HG03097 (cell line): ENCODE results near the gene NUFIP1.
"Not testable (repeated sequence)": the region's sequence is repeated elsewhere in the genome, so short reads cannot be mapped to it uniquely, and the experiment has no call there.

Experiments
- ATAC-seq: cut with Tn5 transposase; IDR thresholded peaks from one replicate; pipeline ENCODE4 v1.9.1; 2021; ENCODE audit not compliant: unreplicated experiment, low FRiP score

Gene NUFIP1

DNA sequence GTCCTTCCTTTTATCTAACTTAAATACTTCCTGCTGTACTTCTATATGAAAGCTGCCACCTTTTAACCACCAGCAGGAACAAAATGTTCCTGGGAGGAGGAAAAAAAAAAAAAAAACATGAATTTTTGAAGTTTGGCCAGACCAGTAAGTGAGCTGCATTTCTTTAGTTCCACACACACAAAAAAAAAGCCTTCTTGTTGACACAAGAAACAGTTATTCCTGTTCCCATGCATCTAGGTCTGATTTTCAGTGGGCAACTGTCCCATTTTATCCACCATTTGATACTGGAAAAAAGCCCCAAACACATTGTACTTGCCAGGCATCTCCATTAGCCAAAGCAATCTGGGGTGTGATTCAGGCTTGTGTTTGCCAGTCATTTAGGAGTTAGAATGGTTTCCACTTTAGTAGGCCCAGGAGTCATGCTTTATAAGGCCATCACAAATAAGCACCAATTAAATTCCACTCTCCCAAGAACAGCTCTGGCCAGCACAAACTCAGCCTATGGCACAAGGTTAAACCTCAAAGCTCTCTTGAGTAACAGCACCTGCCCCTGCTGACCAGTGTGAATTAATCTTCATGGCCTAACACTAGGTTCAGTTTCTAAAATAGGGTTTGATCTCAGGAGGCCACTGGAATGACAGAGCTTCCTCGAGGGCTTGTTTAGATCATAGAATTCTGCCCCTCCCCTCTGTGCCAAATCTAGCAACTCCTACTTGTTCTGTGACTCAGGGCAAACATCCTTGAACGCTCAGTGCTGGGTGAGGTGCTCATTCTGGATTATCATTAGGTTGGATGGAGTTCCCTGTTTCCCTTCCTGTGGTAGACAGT lies 67.1 kb downstream of the NUFIP1 start:
- ATAC-seq = no peak

DNA sequence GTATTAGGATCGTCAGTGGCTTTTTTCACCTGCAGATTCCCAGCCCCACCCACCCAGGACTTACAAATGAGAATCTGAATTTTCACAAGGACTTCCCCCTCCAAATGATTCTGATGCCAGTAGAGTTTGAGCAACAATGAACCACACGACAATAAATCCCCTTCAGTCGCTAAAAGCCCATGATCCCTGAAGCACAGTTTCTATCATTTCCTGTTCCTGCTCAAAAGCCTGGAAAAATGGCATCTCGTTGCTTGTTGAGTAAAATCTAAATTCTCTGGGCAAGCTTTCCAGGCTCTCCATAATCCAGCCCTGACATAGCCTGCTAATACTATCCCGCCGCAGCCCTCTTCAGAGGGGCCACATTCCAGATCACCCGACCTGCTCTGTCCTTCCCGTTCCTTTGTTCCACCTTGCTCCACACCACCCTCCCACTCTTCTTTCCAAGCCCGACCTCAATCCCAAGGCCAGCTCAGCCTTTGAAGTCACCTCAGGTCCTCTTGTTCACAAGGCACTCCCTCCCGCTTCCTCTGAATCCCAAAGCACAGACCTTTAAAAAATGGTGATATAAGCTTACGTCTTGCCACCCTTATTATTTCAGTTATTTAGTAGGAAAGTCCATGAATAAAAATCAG lies 67.9 kb downstream of the NUFIP1 start:
- no peak for ATAC-seq

DNA sequence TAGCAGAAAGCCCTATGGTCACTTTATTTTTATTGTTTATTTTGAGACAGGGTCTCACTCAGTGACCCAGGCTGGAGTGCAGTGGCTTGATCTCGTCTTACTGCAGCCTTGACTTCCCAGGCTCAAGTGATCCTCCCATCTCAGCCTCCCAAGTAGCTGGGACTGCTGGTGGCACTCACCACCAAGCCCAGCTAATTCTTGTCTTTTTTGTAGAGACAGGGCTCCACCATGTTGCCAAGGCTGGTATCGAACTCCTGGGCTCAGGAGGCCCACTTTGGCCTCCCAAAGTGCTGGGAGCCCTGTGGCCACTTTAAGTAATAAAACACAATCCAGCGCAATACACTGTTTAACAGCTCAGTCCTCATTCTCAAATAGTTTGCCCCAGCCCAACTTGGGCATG lies 69.3 kb downstream of the NUFIP1 start:
- ATAC-seq = no peak

DNA sequence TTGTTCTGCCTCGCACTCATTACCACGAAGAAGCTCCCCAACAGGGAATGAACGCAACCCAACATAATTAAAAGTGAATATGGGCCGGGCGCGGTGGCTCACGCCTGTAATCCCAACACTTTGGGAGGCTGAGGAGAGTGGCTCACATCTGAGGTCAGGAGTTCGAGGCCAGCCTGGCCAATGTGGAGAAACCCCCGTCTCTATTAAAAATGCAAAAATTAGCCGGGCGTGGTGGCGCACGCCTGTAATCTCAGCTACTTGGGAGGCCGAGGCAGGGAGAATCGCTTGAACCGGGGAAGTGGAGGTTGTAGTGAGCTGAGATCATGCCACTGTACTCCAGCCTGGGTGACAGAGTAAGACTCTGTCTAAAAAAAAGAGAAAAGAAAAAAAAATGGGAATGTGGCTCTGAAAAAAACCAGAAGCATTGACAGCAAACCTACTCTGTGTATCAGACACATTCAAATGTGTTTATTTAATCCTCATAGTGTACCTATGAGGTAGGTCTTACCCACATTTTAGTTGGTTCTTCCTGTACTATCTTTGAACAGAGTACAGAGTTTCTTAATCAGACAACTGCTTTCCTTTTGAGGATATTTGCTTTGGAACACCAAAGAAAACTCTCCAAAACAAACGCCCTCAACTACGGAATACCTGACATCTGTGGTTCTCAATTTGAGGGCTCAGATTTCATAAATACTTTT lies 70.0 kb downstream of the NUFIP1 start:
- no peak for ATAC-seq

DNA sequence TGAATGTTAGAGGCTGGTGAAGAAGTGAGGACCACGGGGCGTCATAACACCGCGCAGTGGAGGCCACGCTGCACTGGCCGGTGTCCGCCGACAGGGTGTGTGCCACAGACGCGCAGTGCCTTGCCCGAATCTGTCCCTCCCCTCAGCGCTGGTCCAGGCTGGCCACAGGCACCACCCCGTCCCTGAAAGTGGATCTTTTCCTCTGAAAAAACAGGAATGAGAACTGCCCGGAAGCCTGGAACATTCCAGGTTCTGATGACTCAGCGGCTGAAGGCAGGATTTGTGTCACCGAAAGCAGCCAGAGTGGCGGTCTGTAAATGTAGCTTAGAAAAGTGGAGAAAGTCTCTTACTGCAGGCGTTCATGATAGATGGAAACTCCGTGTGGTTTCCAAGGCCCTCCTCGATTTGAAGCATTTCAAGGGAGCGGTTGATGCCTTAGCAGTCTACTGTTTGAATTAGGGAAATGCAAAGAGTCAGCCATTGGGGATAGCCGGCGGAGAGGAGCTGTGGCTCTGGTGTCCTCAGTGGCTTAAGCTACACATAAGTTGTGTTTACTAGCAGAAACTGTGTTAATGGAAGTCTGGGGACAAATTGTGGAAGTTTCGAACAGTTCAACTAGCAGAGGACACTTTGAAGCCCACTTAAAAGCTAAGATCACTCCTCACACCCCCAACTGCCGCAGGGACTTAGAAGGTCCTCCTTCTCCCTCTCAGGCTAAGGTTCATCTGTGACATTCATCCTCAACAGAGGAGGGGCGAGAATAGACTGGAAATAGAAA lies 70.8 kb downstream of the NUFIP1 start:
- ATAC-seq = peak; percentile 68

DNA sequence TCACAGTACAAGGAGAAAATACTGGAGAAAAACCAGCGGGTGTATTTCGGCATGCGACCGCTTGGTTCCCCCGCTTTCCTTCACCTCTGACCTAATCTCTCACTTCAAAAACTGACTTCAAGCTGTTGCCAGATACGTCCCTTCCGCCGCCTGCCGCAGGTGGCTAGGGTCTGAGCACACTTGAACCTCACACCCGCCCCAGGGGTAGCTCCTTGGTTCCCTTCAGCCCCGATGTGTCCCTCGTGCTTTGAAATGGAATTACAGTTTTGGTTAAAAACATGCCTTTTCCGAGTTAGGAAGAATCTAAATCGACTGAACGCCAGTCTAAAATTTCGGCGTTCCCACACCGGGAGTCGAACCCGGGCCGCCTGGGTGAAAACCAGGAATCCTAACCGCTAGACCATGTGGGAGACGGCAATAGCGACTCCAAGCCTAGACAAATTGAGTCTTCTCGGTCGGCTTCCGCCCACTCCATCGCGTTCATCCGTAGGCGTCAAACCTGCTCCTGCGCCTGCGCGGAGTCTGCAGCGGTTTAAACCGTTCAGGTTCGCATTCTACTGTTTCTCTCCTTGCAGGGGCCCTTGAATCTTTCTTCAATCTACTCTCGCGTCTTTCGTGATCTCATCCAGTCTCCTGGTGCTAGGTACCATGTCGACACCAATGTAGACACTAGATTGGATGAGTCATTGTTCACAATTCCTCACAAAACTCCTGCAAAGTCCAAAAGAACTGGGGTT lies 71.5 kb downstream of the NUFIP1 start:
- ATAC-seq = peak; percentile 75

DNA sequence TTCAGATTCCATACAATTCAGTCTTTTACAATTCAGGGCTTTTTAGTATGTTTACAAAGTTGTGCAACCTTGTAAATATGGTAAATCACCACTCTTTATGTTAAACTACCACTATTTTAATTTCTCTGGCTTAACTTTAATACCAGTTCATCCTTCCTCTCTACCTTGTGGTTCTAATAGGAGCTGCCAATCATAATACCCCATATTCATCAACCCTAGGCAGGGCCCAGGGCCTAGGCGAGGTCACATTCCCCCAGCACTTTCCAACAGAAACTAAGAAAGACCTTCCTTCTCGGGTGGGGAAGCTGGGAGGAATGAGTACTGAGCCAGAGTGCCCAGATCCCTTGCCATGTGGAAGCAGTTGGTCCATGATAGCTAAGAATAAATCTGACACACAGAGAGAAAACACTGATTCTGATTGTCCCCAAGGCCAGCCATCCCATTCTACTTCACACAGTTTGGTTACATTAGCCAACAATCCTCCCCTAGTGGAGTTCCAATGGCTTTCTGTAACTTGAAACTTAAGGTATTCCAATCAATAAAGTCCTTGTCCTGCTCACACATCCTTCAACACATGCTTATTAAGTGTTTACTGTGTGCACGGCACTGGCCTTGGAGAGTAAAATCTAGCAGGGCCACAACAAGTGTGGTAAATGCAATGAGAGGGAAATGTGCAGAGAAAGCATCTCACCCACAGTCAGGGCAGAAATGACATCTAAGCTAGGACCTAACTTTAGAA lies 76.8 kb downstream of the NUFIP1 start:
- ATAC-seq = no peak

DNA sequence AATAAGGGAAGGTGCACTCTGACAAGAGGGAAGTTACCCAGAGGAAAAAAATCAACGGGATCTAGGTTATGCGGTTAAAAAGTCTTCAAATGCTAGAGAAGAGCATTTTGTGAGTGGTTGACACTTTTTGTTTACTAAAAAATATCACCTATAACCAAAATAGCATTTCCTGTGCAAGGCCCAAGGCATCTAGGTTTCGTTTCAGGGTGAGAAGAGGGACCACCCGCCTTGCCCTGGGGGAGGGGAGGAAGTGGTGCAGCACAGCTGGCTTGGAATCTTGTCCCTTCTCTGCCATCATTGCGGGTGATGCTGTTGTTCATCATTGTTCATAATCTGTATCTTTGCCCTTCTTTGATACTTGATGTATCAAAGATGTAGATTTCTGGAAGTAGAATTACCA lies 80.6 kb downstream of the NUFIP1 start:
- ATAC-seq = no peak

DNA sequence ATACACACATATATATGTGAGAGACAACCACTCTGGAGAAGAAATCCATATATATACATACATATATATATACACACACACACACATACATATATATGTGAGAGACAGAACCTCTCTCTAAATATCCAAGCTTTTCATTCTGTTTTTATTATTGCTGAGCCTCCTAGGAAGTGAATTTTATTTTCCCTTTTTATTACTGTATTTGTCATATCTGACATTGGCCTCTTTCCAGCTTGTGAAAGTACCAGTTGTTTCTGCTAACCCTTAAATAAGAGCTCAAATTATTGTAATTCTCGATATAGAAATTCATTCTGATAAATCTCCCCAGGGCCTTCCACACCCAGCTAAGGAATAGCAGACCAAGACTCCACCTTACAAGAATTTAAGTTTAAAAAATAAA lies 81.0 kb downstream of the NUFIP1 start:
- no peak for ATAC-seq

DNA sequence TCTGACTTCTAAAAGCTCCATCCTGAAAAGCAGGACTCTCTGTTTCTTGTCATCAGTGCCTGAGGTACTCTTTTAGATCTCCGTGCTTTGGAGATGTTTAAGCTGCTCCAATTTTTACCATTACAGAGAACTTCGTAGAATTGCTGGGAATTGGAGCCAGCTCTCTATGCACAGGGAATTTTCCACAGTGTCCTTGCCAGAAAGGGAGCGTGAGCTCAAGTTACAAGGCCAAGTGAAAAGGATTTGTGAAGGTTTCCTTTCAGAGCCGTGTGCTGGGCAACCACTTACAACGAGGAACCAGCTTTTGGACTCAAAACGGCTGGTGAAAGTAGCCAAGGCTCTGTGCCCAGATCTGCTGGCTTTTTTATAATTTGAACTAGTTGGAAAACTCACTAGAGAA lies 82.6 kb downstream of the NUFIP1 start:
- ATAC-seq = no peak

DNA sequence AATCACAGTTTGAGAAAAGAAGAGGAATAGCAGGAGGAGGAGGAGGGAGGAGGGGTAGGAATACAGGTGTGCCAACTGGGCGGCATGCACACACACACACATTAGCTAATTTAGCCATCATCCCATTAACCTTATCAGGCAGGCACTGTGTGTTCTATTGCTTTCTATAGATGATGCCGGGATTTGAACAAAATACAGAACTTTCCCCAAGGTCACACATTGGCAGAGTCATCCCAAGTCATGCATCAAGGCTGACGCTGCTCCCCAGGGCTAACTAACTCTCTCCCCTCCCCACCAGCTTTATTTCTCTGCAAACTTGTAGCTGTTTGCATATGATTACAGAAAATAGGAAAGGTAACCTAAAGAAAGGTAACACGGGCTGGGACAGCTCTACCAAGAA lies 83.0 kb downstream of the NUFIP1 start:
- no peak for ATAC-seq

DNA sequence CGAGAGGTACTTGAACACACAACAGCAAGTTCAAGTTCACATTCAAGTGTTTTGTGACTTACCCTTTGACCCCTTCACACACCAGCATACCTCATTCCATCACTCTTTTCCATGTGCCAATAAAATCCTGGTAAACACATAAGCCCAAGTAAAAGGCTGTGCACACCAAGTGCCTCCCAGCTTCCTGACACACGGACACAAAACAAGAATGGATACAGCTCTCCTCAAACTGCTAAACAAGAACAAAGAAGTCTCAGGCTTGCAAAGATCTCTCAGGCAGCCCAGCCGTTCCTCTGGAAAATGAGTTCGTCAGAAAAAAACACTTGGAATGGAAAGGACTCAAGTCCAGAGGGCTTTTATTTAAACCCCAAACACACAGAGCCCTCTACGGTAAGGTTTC lies 83.7 kb downstream of the NUFIP1 start:
- no peak for ATAC-seq

DNA sequence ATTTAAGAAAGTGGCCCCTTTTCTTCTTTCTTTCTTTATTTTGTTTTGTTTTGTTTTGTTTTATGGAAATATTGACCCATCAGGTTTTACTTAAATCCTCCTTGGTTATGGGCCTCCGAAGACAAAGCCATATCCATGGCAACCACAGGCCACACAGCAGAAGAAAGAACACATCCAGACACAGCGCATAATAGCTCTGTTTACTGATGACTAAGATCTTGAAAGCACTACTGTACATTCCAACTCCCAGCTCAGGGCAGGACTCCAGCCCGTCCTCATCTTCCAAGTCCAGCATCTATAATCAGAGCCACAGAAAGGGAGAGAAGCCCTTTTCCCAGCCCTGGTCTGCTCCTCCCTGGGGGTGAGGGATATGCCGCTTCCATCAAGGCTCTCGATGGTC lies 84.3 kb downstream of the NUFIP1 start:
- no peak for ATAC-seq

DNA sequence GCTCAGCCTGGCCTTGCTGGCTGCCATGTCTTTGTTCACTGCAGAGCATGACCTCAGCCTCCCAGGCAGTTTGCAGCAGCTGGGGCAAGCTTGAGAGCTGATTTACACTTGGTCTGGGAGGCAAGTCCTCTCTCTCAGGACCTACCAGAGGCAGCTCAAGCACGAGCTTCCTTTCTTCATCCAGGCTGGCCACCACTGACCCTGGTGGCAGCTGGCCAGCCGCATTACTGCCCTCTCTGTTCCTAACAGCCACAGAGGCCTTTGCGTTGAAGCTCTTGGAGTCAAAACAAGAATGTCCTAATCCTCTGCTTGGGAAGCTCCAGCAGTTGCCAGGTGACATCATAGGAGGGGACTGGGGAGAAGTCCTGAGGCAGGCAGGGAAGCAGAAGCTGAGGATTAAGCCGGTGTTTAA lies 85.7 kb downstream of the NUFIP1 start:
- ATAC-seq = no peak

DNA sequence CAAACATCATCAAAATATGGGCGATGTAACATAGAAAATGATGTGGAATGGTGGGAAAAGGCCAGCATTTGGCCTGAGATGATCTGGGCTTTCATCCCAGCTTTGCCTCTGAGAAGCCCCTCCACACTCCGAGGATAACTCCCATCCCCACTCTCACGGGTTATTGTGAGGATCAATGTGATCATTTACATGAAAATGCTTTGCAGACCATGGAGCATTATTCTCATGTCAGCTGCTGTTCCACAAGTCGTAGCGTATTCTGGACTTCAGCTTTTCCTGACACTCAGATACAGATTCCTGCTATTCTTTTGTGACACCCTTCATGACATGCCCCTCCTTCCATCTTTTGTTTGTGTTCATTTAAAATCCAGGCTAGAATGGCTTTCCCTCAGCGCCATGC lies 86.5 kb downstream of the NUFIP1 start:
- no peak for ATAC-seq

DNA sequence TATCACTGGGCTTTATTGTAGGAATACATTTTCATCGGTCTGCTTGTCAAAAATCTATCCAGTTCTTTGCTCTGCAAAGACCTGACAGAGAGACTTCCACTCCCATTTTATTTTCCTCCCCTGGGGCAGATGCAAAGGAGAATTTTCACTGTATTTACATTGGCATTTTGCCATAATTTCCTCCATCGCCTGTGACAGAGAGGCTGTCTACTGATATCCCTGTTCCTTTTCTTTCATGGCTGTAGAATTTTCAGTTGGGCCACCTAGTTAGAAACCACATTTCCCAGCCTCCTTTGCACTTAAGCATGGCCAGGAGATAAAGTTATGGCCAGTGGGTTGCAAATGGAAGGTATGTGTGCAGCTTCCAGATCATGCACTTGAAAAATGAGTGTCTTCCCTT lies 89.3 kb downstream of the NUFIP1 start:
- ATAC-seq = no peak

DNA sequence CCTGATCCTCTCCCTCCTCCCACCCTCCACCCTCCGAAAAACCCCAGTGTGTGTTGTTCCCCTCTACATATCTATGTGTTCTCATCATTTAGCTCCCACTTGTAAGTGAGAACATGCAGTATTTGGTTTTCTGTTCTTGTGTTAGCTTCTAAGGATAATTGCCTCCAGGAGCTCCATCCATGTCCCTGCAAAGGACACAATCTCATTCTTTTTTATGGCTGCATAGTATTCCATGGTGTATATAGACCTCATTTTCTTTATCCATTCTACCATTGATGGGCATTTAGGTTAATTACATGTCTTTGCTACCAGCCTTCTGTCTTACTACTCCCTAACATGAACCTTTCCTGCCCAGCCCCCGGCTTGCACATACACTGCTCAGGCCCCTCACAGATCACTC lies 91.0 kb downstream of the NUFIP1 start:
- ATAC-seq = not testable (repeated sequence)

DNA sequence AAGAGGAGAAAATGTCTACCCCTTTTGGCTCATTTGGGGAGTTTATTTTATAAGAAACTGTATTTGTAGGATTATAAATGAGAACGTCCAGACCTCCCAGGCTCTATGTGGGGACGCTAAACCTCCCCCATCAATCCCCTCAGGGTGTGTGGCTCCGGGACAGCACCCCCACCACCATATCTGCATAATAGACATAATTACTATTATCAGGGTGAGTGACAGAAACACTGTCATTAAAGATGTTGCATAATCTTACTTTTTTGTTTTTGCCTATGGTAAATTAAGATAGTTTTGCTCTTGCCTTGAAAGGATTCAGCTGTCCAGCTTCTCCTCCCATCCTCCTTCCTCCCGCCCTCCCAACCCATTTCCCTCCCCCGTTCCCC lies 93.3 kb downstream of the NUFIP1 start:
- no peak for ATAC-seq

DNA sequence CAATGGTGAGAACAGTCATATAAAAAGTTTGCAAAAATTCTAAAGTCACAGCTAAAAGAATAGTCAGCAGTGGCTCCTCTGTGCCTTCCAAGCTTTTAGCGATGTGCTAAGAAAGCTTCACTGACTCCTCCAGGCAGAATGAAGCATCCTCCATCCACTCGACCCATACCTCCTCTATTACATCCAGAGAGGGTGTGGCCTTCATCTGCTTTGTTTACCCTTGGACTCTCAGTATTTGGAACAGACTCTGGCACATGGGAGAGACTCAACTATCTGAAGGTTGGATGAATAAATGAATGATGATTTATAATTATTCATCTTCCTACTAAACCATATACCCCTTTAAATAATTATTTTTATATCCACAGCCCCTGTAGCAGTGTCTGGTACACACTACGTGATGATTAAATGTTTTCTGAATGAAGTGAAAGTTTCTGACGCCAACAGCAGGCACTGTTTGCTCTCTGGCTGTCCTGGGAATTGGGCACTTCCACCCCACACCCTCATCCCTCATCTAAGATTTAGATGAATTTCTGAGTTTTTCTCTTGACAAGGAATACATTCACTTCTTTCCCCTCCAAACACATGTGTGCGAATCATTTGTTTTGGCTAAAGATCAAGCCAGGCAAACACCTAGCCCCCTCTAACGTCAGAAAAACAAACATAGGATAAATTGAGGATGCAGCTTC lies 93.9 kb downstream of the NUFIP1 start:
- ATAC-seq = no peak
